SU-DHL-6 (cell line): ENCODE measurements around the gene ADPRHL1.

ENCODE experiments used
- H2AFZ ChIP-seq: fragments of 200-600 bp; sonication (generic); 2 replicates; pipeline ENCODE4 v1.6.1; 2014; ENCODE audit warnings: low read depth, mild to moderate bottlenecking, moderate library complexity, mixed read lengths, antibody characterized with exemption, low read length; ENCODE audit not compliant: severe bottlenecking
- H3F3A ChIP-seq: fragments of 200-600 bp; shearing (Covaris generic); 2 replicates; pipeline ENCODE4 v1.6.0; 2016; ENCODE audit warnings: antibody characterized with exemption, mild to moderate bottlenecking; ENCODE audit not compliant: insufficient read depth
- H3K27ac ChIP-seq: fragments of 200-600 bp; sonication (generic); 2 replicates; pipeline ENCODE4 v1.5.1; 2016; ENCODE audit warnings: low read depth, mild to moderate bottlenecking, low read length, moderate library complexity, mixed read lengths
- H3K27me3 ChIP-seq: fragments of 200-600 bp; sonication (generic), shearing (Covaris generic); 2 replicates; pipeline ENCODE4 v1.6.0; 2014; ENCODE audit warnings: mild to moderate bottlenecking, low read length
- H3K36me3 ChIP-seq: fragments of 200-600 bp; sonication (generic); 2 replicates; pipeline ENCODE4 v1.6.1; 2014; ENCODE audit warnings: mild to moderate bottlenecking, low read length, mixed read lengths
- H3K4me2 ChIP-seq: fragments of 300-600, 200-600 bp; shearing (Covaris generic), sonication (generic); 2 replicates; pipeline ENCODE4 v1.6.0; 2014; ENCODE audit warnings: low read length, low read depth, mild to moderate bottlenecking; ENCODE audit not compliant: poor library complexity, severe bottlenecking
- H3K4me3 ChIP-seq: fragments of 200-600 bp; sonication (generic); 2 replicates; pipeline ENCODE4 v1.5.1; 2014; ENCODE audit warnings: antibody characterized with exemption, low read length, mild to moderate bottlenecking, mixed read lengths; ENCODE audit not compliant: insufficient read depth, poor library complexity, severe bottlenecking
- H3K79me2 ChIP-seq: fragments of 200-600 bp; sonication (generic); 2 replicates; pipeline ENCODE4 v1.6.1; 2014; ENCODE audit warnings: mild to moderate bottlenecking, low read length, moderate library complexity; ENCODE audit not compliant: insufficient read depth
- H3K9ac ChIP-seq: fragments of 200-600 bp; sonication (generic); 2 replicates; pipeline ENCODE4 v1.7.0; 2014; ENCODE audit warnings: mild to moderate bottlenecking, low read length
- H3K9me2 ChIP-seq: fragments of 200-600 bp; sonication (generic); replicated peaks from 2 replicates; pipeline ENCODE4 v1.6.1; 2014; ENCODE audit warnings: low read length; ENCODE audit not compliant: insufficient read depth
- H3K9me3 ChIP-seq: fragments of 200-600 bp; sonication (generic); 2 replicates; pipeline ENCODE4 v1.6.1; 2014; ENCODE audit warnings: low read length, mixed read lengths; ENCODE audit not compliant: insufficient read depth
- H4K20me1 ChIP-seq: fragments of 200-600 bp; sonication (generic); 2 replicates; pipeline ENCODE4 v1.6.1; 2014; ENCODE audit warnings: low read depth, mild to moderate bottlenecking, antibody characterized with exemption, low read length, moderate library complexity, mixed read lengths
- CTCF ChIP-seq: fragments of 200-600 bp; sonication (generic); IDR thresholded peaks from one replicate; pipeline ENCODE4 v1.5.1; 2017; ENCODE audit warnings: antibody characterized with exemption, mild to moderate bottlenecking, low read length, moderate library complexity; ENCODE audit not compliant: insufficient read depth, poor library complexity, severe bottlenecking
- EZH2phosphoT487 ChIP-seq: fragments of 200-600 bp; sonication (generic), shearing (Covaris generic); conservative IDR thresholded peaks from 2 replicates; pipeline ENCODE4 v1.6.1; 2018; ENCODE audit warnings: mild to moderate bottlenecking, antibody characterized with exemption, low read length, moderate library complexity, mixed read lengths

ADPRHL1 gene

GRCh38 chr13:113419531-113420193 lies 33.6 kb downstream of the ADPRHL1 start:
- Histone ChIP-seq H3F3A (no peaks in the 10 kb centered on the region), H3K36me3 (no peaks in the 10 kb centered on the region), H3K27ac (no peak overlapping the region), H3K4me2 (no peak overlapping the region), H4K20me1 (no peaks in the 10 kb centered on the region), H2AFZ (no peak overlapping the region), H3K79me2 (no peaks in the 10 kb centered on the region), H3K4me3 (no peak overlapping the region), H3K9ac (no peak overlapping the region), H3K27me3 (no peaks in the 10 kb centered on the region), H3K9me3 (no peaks in the 10 kb centered on the region), H3K9me2 (no peaks in the 10 kb centered on the region)
- no peak for TF ChIP-seq EZH2phosphoT487
- TF ChIP-seq CTCF, result no peak

- no peak for TF ChIP-seq EZH2phosphoT487
- no peak for TF ChIP-seq CTCF
- Histone ChIP-seq H3K4me2 (no peak overlapping the region), H3K27ac (no peak overlapping the region), H3K27me3 (no peaks in the 10 kb centered on the region), H3K36me3 (no peaks in the 10 kb centered on the region), H3F3A (no peaks in the 10 kb centered on the region), H3K9ac (no peak overlapping the region), H3K9me2 (no peaks in the 10 kb centered on the region), H3K4me3 (no peak overlapping the region), H3K79me2 (no peaks in the 10 kb centered on the region), H4K20me1 (no peaks in the 10 kb centered on the region), H2AFZ (no peak overlapping the region), H3K9me3 (no peaks in the 10 kb centered on the region)
Observed at GRCh38 chr13:113418722-113419049, 34.6 kb downstream of the ADPRHL1 start.

- H3F3A ChIP-seq, result no peaks in the 10 kb centered on the region
- H3K9me2 ChIP-seq, result no peaks in the 10 kb centered on the region
- H3K79me2 ChIP-seq, result no peaks in the 10 kb centered on the region
- no peak overlapping the region for H3K9ac ChIP-seq
- H3K9me3 ChIP-seq, result no peaks in the 10 kb centered on the region
- no peaks in the 10 kb centered on the region for H3K36me3 ChIP-seq
- no peak overlapping the region for H2AFZ ChIP-seq
- no peak overlapping the region for H3K4me3 ChIP-seq
- no peak overlapping the region for H3K27ac ChIP-seq
- H3K27me3 ChIP-seq, result no peaks in the 10 kb centered on the region
- H4K20me1 ChIP-seq, result no peaks in the 10 kb centered on the region
- TF ChIP-seq CTCF (no peak), EZH2phosphoT487 (no peak)
- no peak overlapping the region for H3K4me2 ChIP-seq
Observed at GRCh38 chr13:113417836-113418721, 35.2 kb downstream of the ADPRHL1 start.
